Tibial nerve (tissue), 4 donors: Measurements from ENCODE around the gene NHLRC2. TPM values are rescaled to one million over a fixed set of nuclear protein-coding genes. Genes with fewer than 3 reads are reported as not detected.
"Not testable (repeated sequence)": the region's sequence is repeated elsewhere in the genome, so short reads cannot be mapped to it uniquely, and the experiment has no call there.

Experiments
- DNase-seq, 2 donors: peaks; one replicate each; pipeline ENCODE4 v3.0.0-alpha.2; 2019; ENCODE audit warnings: low spot score in 2 of 2
- H3K27ac ChIP-seq, 4 donors: fragments of 200-600 bp; sonication (generic) in 3 of 4; one replicate each; pipeline ENCODE4 v1.5.1; 2017 to 2019; ENCODE audit warnings: mild to moderate bottlenecking in 1 of 4
- H3K27me3 ChIP-seq, 2 donors: fragments of 200-600 bp; sonication (generic) in 1 of 2; one replicate each; pipeline versions ENCODE4 v1.5.1 to v1.6.0; 2017 to 2019
- H3K36me3 ChIP-seq, 3 donors: fragments of 200-600 bp; sonication (generic); one replicate each; pipeline ENCODE4 v1.5.1; 2018 to 2019
- H3K4me1 ChIP-seq, 4 donors: fragments of 200-600 bp; sonication (generic) in 3 of 4; one replicate each; pipeline ENCODE4 v1.5.1; 2017 to 2019
- H3K4me3 ChIP-seq, 4 donors: fragments of 200-600 bp; sonication (generic) in 3 of 4; one replicate each; pipeline ENCODE4 v1.5.1; 2017 to 2019; ENCODE audit warnings: mild to moderate bottlenecking in 1 of 4, moderate library complexity in 1 of 4
- H3K9me3 ChIP-seq, 4 donors: fragments of 200-600 bp; sonication (generic) in 3 of 4; one replicate each; pipeline ENCODE4 v1.5.1; 2017 to 2019
- CTCF ChIP-seq, 5 experiments: fragments of 200-600 bp in 3 of 5; fragments of 450-650 bp in 2 of 5; sonication (generic) in 3 of 5; IDR thresholded peaks; one replicate each; pipeline ENCODE4 v1.5.1; 2016 to 2019; ENCODE audit warnings: antibody characterized with exemption in 5 of 5, mild to moderate bottlenecking in 3 of 5, moderate library complexity in 2 of 5
- EP300 ChIP-seq, 2 donors: sonication (generic); formaldehyde crosslinking; IDR thresholded peaks; one replicate each; pipeline ENCODE4 v1.6.1; 2017; ENCODE audit warnings: antibody characterized with exemption in 2 of 2, mild to moderate bottlenecking in 1 of 2
- POLR2A ChIP-seq, 2 donors: fragments of 450-650 bp; IDR thresholded peaks; one replicate each; pipeline ENCODE4 v1.6.1; 2017; ENCODE audit warnings: antibody characterized with exemption in 2 of 2, mild to moderate bottlenecking in 2 of 2, moderate library complexity in 2 of 2
- WGBS, 2 donors: methylation state at CpG; one replicate each; pipeline ENCODE4 v1.1.5; 2018; 5-methylcytosine and 5-hydroxymethylcytosine counted together
- total RNA-seq, 4 donors: library from RNA; depleted of rRNA; stranded (reverse); fragments of >200 nt; gene quantifications; one replicate each; pipeline ENCODE4 v1.1.0, GENCODE V29; 2016

Gene NHLRC2
- total RNA-seq, 4 donors from 2014 or later: 42.9 to 100 (median 50.6) TPM

DNA sequence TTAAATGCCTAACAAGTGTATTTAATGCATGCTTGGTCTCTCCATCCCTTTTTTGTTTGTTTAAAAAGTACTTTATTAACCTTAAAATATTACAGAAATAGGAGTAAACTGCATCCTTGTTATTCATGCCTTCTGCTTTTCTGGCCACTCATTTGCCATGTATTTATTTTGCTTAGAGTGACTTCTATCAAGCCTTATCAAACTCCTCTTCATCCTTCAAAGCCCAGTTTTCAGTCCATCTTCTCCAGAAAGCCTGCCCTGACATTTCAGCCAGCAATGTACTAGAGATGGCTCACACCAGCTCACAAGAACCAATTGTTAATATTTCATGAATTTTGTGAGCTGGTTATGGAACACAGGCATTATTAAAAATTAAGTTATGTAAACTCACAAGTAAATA is 82.8 kb downstream of the NHLRC2 start:
- no peak overlapping the region for H3K4me3 ChIP-seq
- H3K27me3 ChIP-seq: no peaks in the 10 kb centered on the region
- no peaks in the 10 kb centered on the region for H3K36me3 ChIP-seq
- TF ChIP-seq CTCF (IDR thresholded peaks at IDR 0.05): no peak
- no peak for TF ChIP-seq POLR2A (IDR thresholded peaks at IDR 0.05)
- no peak for TF ChIP-seq EP300 (IDR thresholded peaks at IDR 0.05)
- DNase-seq: no peak
- no peak overlapping the region for H3K27ac ChIP-seq
- no peaks in the 10 kb centered on the region for H3K9me3 ChIP-seq
- H3K4me1 ChIP-seq: no peaks in the 10 kb centered on the region

GRCh38 chr10:113937756-113938155 is 83.3 kb downstream of the NHLRC2 start:
- Histone ChIP-seq H3K36me3 (no peaks in the 10 kb centered on the region), H3K27ac (no peak overlapping the region), H3K4me3 (no peak overlapping the region), H3K9me3 (no peaks in the 10 kb centered on the region), H3K27me3 (no peaks in the 10 kb centered on the region), H3K4me1 (no peaks in the 10 kb centered on the region)
- WGBS, 2 donors: 75 to 81% methylated on average over 7 of the region's 7 CpGs
- TF ChIP-seq EP300 (IDR thresholded peaks at IDR 0.05) (no peak), POLR2A (IDR thresholded peaks at IDR 0.05) (no peak), CTCF (IDR thresholded peaks at IDR 0.05) (no peak)
- DNase-seq: no peak

DNA sequence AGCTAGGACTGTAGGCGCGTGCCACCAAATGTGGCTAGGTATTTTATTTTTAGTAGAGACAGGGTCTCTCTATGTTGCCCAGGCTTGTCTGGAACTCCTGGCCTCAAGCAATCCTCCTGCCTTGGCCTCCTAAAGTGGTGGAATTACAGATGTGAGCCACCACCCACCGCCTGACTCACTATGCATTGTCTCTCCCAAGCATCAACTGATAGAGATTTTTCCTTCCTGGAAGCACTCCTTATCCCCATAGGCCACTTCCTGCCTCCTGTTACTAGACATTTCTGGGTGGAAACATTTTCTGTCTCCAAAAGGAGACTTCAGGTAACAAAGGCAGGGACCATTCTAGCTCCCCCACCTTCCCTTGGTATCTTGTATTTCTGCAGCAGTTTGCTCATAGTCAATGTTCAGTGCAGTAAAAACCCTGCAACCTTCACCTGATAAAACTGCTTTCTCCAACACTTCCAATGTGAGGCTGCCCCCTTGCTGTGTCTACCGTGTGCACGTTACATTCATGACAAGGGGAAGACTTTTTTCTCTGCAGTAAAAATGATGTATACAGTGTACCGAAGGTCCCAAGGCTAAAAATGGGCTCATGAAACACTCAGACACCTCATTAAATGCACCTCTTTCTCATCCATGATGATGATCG is 84.9 kb downstream of the NHLRC2 start:
- TF ChIP-seq EP300 (IDR thresholded peaks at IDR 0.05) (no peak), CTCF (IDR thresholded peaks at IDR 0.05) (no peak), POLR2A (IDR thresholded peaks at IDR 0.05) (no peak)

GRCh38 chr10:113941140-113941539 is 86.7 kb downstream of the NHLRC2 start:
- Histone ChIP-seq H3K27ac (no peak overlapping the region), H3K4me1 (no peaks in the 10 kb centered on the region), H3K36me3 (no peaks in the 10 kb centered on the region), H3K27me3 (no peaks in the 10 kb centered on the region), H3K9me3 (no peaks in the 10 kb centered on the region), H3K4me3 (no peak overlapping the region)
- WGBS, 2 donors: 93 to 94% methylated on average over 4 of the region's 4 CpGs
- no peak for TF ChIP-seq POLR2A (IDR thresholded peaks at IDR 0.05)
- TF ChIP-seq EP300 (IDR thresholded peaks at IDR 0.05): no peak
- no peak for TF ChIP-seq CTCF (IDR thresholded peaks at IDR 0.05)
- DNase-seq: no peak

More for the DNA sequence above, 84.9 kb downstream of the NHLRC2 start:
- H3K36me3 ChIP-seq: no peaks in the 10 kb centered on the region
- no peaks in the 10 kb centered on the region for H3K4me1 ChIP-seq
- DNase-seq: no peak
- no peak overlapping the region for H3K4me3 ChIP-seq
- 80 to 82% methylated on average over 7 of the region's 7 CpGs for WGBS, 2 donors
- H3K9me3 ChIP-seq: no peaks in the 10 kb centered on the region
- no peak overlapping the region for H3K27ac ChIP-seq
- no peaks in the 10 kb centered on the region for H3K27me3 ChIP-seq

DNA sequence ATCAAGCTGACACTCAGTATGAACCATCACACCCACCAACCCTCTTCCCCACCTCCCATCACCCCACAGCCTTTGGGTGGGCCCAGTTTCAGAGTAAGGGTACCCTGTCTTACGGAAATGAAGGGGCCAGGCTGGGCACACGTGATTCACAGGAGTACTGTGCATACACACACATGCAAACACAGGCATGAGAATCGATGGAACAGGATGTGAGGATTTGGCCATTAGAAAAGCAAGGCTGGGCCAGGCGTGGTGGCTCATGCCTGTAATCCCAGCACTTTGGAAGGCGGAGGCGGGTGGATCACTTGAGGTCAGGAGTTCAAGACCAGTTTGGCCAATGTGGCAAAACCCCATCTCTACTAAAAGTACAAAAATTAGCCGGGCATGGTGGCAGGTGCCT is 88.7 kb downstream of the NHLRC2 start:
- H3K4me3 ChIP-seq, H3K27me3 ChIP-seq, H3K4me1 ChIP-seq, H3K27ac ChIP-seq, H3K36me3 ChIP-seq, H3K9me3 ChIP-seq, DNase-seq: not testable (repeated sequence)
- WGBS, 2 donors: 92 to 93% methylated on average over 7 of the region's 7 CpGs
